Neural cell (in vitro differentiated cells): ENCODE measurements around the gene MGAT4A. TPM values are rescaled to one million over a fixed set of nuclear protein-coding genes. Genes with fewer than 3 reads are reported as not detected.

Source experiments
- H2AFZ ChIP-seq: fragments of 200-600, 300-800 bp; sonication (generic), shearing (Covaris generic); 2 replicates; pipeline ENCODE4 v1.6.0; 2014; ENCODE audit warnings: low read depth, mild to moderate bottlenecking, antibody characterized with exemption, low read length, moderate library complexity
- H3F3A ChIP-seq: fragments of 200-600 bp; shearing (Covaris generic); 2 replicates; pipeline ENCODE4 v1.6.1; 2016; ENCODE audit warnings: mild to moderate bottlenecking, moderate library complexity, mixed read lengths, antibody characterized with exemption, low read length; ENCODE audit not compliant: insufficient read depth, poor library complexity, severe bottlenecking
- H3K27ac ChIP-seq: fragments of 200-600, 300-800 bp; sonication (generic), shearing (Covaris generic); 2 replicates; pipeline ENCODE4 v1.5.1; 2014; ENCODE audit warnings: mild to moderate bottlenecking, low read length, moderate library complexity
- H3K27me3 ChIP-seq: fragments of 300-800, 200-600 bp; sonication (generic), shearing (Covaris generic); 2 replicates; pipeline ENCODE4 v1.6.0; 2014; ENCODE audit warnings: mild to moderate bottlenecking, low read depth, low read length, moderate library complexity; ENCODE audit not compliant: insufficient read depth
- H3K36me3 ChIP-seq: fragments of 300-800, 200-600 bp; sonication (generic), shearing (Covaris generic); 2 replicates; pipeline ENCODE4 v1.5.1; 2014; ENCODE audit warnings: mild to moderate bottlenecking, antibody characterized with exemption, low read length, moderate library complexity; ENCODE audit not compliant: insufficient read depth
- H3K4me2 ChIP-seq: fragments of 300-800, 200-600 bp; sonication (generic), shearing (Covaris generic); 2 replicates; pipeline ENCODE4 v1.6.0; 2014; ENCODE audit warnings: mild to moderate bottlenecking, low read length
- H3K4me3 ChIP-seq: fragments of 300-800, 200-600 bp; sonication (generic), shearing (Covaris generic); 2 replicates; pipeline ENCODE4 v1.5.1; 2014; ENCODE audit warnings: mild to moderate bottlenecking, low read length, moderate library complexity
- H3K79me2 ChIP-seq: fragments of 200-600 bp; shearing (Covaris generic); replicated peaks from 2 replicates; pipeline ENCODE4 v1.6.0; 2014; ENCODE audit warnings: mild to moderate bottlenecking, low read length, moderate library complexity; ENCODE audit not compliant: insufficient read depth
- H3K9ac ChIP-seq: fragments of 300-800, 200-600 bp; sonication (generic), shearing (Covaris generic); 2 replicates; pipeline ENCODE4 v1.6.1; 2016; ENCODE audit warnings: mild to moderate bottlenecking, low read length, mixed read lengths
- H3K9me2 ChIP-seq: fragments of 200-600 bp; shearing (Covaris generic); 2 replicates; pipeline ENCODE4 v1.6.1; 2016; ENCODE audit warnings: mild to moderate bottlenecking, low read length, mixed read lengths; ENCODE audit not compliant: insufficient read depth
- H3K9me3 ChIP-seq: fragments of 200-600, 300-800 bp; sonication (generic), shearing (Covaris generic); 2 replicates; pipeline ENCODE4 v1.6.1; 2016; ENCODE audit warnings: mild to moderate bottlenecking, mixed run types, low read length, moderate library complexity, mixed read lengths
- H4K20me1 ChIP-seq: fragments of 200-600 bp; shearing (Covaris generic); 2 replicates; pipeline ENCODE4 v1.6.1; 2016; ENCODE audit warnings: mild to moderate bottlenecking, mixed run types; ENCODE audit not compliant: insufficient read depth
- CTCF ChIP-seq: fragments of 450-650 bp; IDR thresholded peaks from 2 replicates; pipeline ENCODE4 v1.5.1; 2014; ENCODE audit warnings: antibody characterized with exemption, mild to moderate bottlenecking, moderate library complexity; ENCODE audit not compliant: poor library complexity, severe bottlenecking
- EP300 ChIP-seq: fragments of 450-650 bp; conservative IDR thresholded peaks from 2 replicates; pipeline ENCODE4 v1.6.1; 2014; ENCODE audit warnings: antibody characterized with exemption, mild to moderate bottlenecking, moderate library complexity; ENCODE audit not compliant: poor library complexity, severe bottlenecking
- EZH2 ChIP-seq: fragments of 200-600, 300-800 bp; shearing (Covaris generic), sonication (generic); IDR thresholded peaks from 2 replicates; pipeline ENCODE4 v1.6.1; 2014; ENCODE audit warnings: antibody characterized with exemption, low read length, borderline replicate concordance, mild to moderate bottlenecking; ENCODE audit not compliant: insufficient read depth, poor library complexity, severe bottlenecking
- MXI1 ChIP-seq: fragments of 450-650 bp; conservative IDR thresholded peaks from 2 replicates; pipeline ENCODE4 v1.6.1; 2014; ENCODE audit warnings: antibody characterized with exemption, mild to moderate bottlenecking; ENCODE audit not compliant: poor library complexity, severe bottlenecking
- POLR2AphosphoS5 ChIP-seq: IDR thresholded peaks from 2 replicates; pipeline ENCODE4 v1.6.1; 2012
- RAD21 ChIP-seq: fragments of 450-650 bp; conservative IDR thresholded peaks from 2 replicates; pipeline ENCODE4 v1.6.1; 2014; ENCODE audit warnings: antibody characterized with exemption, mild to moderate bottlenecking, moderate library complexity
- REST ChIP-seq: IDR thresholded peaks from 2 replicates; pipeline ENCODE4 v1.6.1; 2012; ENCODE audit warnings: borderline replicate concordance
- SMC3 ChIP-seq: fragments of 450-650 bp; conservative IDR thresholded peaks from 2 replicates; pipeline ENCODE4 v1.6.1; 2014; ENCODE audit warnings: antibody characterized with exemption, mild to moderate bottlenecking, moderate library complexity; ENCODE audit not compliant: poor library complexity
- TAF1 ChIP-seq: IDR thresholded peaks from 2 replicates; pipeline ENCODE4 v1.6.1; 2012; ENCODE audit warnings: low read depth
- polyA plus RNA-seq: library from polyadenylated mRNA; depleted of rRNA; stranded (reverse); fragments of >200 nt; gene quantifications from 2 replicates; pipeline ENCODE4 v1.2.3, GENCODE V29; 2014

MGAT4A gene
- polyA plus RNA-seq, 1 donor from 2014 or later: 54.8 TPM

- TF ChIP-seq MXI1 (no peak), SMC3 (no peak), CTCF (no peak), TAF1 (no peak), RAD21 (no peak), EZH2 (no peak), REST (no peak), POLR2AphosphoS5 (no peak), EP300 (no peak)
- Histone ChIP-seq H3F3A (no peaks in the 10 kb centered on the region), H3K4me3 (no peak overlapping the region), H3K4me2 (no peak overlapping the region), H3K79me2 (peaks cover 4% of the 10 kb centered on the region), H4K20me1 (no peaks in the 10 kb centered on the region), H3K27ac (no peak overlapping the region), H3K27me3 (no peaks in the 10 kb centered on the region), H2AFZ (no peak overlapping the region), H3K9ac (no peak overlapping the region), H3K9me2 (no peaks in the 10 kb centered on the region), H3K36me3 (no peaks in the 10 kb centered on the region), H3K9me3 (no peaks in the 10 kb centered on the region)
Observed at GRCh38 chr2:98691303-98691702, 39.6 kb downstream of the MGAT4A start.

GRCh38 chr2:98685930-98686887 lies 44.7 kb downstream of the MGAT4A start:
- Histone ChIP-seq H3K36me3 (no peaks in the 10 kb centered on the region), H3K27ac (no peak overlapping the region)
- TF ChIP-seq POLR2AphosphoS5: no peak

More at GRCh38 chr2:98685930-98686887, 44.7 kb downstream of the MGAT4A start:
- no peaks in the 10 kb centered on the region for H3F3A ChIP-seq
- no peak overlapping the region for H2AFZ ChIP-seq
- no peaks in the 10 kb centered on the region for H3K9me3 ChIP-seq
- no peaks in the 10 kb centered on the region for H4K20me1 ChIP-seq
- H3K4me3 ChIP-seq: no peak overlapping the region
- H3K27me3 ChIP-seq: no peaks in the 10 kb centered on the region
- H3K4me2 ChIP-seq: no peak overlapping the region
- H3K79me2 ChIP-seq: peaks cover 4% of the 10 kb centered on the region
- no peaks in the 10 kb centered on the region for H3K9me2 ChIP-seq
- H3K9ac ChIP-seq: no peak overlapping the region
